Activated T-cell treated with anti-CD3 and anti-CD28 coated beads, Interleukin-2, amount 50 U/mL, for 48 hours (primary cell): ENCODE data around the gene RBM47.
"Not testable (repeated sequence)": the region's sequence is repeated elsewhere in the genome, so short reads cannot be mapped to it uniquely, and the experiment has no call there.

Source experiments
- DNase-seq, 2 experiments: peaks; one replicate each; pipeline ENCODE4 v3.0.0-alpha.2; 2020

RBM47 gene

DNA sequence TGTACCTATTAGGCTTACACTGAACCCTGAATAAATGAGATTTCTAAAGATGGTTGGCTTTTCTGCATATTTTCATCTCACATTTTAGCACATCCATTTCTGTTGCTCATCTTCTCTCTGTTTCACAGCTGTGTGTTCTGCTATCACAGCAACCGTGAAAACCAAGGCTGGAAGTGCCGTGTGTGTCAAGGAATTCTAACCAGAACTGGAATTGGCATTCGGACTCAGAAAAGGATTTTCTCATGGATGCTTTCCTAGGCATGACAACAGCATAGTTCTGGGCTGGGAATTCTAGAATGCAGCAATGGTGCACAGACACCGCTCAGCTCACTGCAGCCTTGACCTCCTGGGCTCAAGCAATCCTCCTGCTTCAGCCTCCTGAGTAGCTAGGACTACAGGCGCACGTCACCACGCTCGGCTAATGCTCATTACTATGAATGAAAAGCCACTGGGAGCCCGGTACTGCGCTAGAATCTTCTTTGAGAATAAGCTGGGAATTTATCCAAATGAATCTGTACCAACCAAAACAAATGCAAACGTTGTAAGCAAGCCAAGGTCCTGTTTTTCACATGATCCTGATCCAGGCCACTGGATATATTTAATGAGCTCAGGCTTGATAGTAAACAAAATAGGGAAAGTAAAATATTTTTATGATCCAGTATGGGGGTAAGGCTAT, 105.2 kb downstream of the RBM47 start:
- no peak for DNase-seq

DNA sequence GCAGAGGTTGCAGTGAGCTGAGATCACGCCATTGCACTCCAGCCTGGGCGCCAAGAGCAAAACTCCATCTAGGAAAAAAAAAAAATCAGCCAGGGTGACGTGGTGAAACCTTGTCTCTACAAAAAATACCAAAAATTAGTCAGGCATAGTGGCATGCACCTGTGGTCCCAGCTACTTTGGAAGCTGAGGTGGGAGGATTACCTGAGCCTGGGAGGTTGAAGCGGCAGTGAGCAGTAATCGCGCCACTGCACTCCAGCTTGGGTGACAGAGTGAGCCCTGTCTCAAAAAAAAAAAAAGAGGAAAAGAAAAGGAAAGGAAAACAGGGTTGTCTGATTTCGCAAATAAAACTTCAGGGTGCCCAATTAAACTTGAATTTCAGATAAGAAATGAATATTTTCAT, 106.1 kb downstream of the RBM47 start:
- no peak for DNase-seq

DNA sequence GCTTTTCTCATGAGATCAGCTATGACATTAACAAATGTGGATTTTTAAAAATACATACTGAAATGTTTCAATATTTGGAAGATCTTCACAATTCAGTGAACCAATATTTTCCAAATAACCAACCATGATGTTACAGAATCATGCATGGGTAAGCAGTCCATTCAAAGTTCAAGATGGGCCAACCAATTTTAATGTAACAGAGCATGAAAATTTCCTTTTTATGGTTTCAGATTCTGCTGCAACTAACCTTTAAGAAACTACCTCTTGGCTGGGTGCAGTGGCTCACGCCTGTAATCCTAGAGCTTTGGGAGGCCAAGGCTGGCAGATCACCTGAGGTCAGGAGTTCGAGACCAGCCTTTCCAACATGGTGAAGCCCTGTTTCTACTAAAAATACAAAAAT, 107.7 kb downstream of the RBM47 start:
- DNase-seq = no peak

DNA sequence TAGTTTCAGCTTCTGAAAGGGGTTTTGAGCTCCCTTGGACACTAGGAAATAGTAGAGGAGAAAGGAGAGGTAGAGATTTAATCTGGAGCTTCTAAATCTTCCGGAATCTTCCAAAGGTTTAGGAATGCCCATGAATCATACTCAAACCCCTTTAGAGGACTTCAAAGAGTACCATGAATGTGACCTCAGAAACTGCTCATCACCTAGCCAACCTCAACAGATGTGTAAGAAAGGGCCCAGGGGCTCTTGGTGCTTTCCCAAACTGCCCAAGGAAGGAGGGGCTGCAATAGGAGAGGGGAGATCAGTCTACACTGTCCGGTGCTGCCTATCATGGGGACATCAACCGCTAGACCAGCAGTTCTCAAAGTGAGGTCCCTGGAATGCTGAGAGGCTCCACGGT, 109.1 kb downstream of the RBM47 start:
- DNase-seq = no peak

DNA sequence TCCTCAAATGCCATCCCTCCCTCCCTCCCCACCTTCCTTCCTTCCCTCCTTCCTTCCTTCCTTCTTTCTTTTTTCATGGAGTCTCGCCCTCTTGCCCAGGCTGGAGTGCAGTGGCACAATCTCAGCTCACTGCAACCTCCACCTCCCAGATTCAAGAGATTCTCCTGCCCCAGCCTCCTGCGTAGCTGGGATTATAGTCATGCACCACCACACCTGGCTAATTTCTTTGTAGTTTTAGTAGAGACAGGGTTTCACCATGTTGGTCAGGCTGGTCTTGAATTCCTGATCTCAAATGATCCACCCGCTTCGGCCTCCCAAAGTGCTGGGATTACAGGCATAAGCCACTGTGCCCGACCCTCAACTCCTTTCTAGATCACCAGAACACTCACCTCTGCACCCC, 112.6 kb downstream of the RBM47 start:
- not testable (repeated sequence) for DNase-seq

DNA sequence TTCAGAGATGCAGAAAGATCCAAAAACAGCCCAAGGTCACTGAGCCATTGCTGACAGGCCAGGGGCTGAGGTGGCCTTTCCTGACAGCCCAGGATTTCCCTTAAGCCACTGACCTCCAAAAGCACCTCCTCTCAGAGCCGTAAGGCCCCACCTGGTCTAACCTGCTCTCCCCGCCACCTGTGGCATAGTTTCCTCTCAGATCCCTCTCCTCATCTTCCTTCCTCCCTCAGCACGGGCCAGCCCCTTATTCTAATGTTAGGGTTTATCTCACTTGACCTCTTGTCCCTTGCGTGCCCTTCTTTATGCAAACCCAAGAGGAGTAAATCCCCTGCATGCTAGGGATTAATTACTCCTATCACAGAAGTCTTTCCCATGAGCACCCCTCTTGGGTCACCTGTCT, 113.0 kb downstream of the RBM47 start:
- DNase-seq = no peak

DNA sequence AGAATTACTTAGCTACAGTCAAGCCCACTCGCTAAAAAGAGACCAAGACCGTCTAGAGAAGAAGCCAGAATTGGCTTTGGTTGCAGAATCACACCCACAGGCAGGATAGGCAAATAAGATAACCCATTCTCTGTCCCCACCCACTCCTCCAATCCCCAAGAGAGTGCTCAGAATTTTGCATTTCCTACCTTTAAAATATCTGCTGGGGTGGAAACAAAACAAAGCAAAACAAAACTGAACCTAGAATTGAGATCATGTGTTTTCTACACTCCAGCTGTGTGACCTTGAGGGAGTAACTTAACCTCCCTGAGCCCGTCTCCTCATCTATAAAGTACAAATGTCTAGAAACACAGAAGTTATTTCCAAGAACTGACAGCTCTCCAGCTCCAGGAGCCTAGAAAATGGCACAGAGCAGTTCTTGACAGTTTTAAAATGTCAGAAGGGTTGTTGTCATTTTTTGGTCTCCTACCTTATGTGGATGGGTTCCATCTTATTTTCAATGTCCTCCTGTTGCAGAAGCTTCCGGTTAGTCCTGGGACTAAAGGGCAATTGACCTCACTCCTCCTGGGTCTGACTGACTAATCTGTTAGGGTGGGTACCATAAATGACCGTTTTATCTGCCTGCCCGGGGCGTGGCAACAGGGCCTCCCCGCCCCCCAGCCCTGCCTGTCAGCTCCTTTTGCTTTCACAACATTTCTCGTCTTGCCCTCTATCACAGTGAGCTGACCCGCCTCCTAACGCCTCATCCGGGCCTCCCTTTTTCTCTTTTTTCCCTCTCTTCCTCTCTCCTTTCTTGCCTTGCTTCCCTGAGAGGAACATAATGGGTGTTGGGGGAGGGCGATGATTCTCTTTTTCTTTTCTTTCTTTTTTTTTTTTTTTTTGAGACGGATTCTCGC, 114.0 kb downstream of the RBM47 start:
- DNase-seq = no peak

DNA sequence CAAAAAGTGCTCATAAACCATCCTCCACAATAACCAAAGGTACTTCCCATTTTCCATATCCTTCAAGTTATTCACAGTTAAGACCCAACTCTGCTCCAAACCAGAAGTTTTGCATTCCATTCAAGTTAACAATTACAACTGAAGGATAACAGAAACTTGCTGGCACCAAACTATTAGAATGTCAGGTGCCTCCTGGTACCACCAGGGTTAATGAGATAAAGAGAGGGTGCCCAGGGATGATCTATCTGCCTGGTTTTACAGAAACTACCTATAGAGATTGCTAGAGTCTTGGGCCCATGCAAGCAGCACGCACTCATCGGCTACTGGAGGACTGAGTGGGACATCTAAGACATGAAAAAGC, 114.6 kb downstream of the RBM47 start:
- no peak for DNase-seq

DNA sequence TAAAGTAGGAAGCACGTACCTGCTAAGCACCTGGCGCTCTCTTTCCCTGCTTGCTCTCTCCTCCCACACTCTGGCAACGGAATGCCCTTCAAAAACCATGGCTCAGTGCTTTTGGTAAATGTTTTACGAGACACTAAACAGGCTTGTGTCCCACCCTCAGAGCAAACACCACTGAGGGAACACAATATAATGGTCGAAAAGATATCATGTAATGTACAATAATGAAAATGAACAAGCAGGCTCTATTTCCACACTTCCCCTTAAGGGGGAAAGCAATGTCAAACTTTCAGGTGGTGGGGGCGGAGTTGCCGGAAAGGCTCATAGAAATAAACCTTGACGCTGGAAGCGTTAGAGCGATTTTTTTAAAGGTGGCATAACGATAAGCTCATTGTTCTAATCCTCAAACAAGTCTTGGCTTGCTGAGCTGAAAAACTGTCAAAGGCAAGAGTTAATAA, 115.1 kb downstream of the RBM47 start:
- DNase-seq = no peak

DNA sequence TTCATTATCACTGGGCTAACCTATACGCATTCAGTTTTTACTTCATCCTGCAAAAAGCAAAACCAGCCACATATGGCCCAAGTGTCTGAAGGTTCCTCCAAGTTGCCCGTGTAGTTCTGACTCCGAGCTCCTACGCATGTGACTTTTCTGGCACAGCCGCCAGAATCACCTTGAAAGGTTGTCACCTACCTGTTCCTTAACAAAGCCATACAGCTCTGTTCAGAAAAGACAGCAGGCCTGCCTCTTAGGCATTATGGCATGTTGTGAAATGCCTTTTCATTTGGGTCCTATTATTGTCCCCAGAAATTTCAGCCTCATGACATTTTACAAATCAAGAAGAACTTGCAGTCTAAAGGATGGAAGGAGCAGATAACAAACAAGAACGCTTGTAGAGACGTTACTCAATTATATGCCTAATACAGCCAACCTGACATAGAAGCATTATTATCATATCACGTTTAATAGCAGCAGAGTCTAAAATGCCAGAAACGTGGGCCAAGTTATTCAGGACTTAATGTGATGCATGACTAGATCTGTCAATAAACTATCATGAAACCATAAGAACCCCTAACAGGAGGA, 118.5 kb downstream of the RBM47 start:
- DNase-seq = no peak

DNA sequence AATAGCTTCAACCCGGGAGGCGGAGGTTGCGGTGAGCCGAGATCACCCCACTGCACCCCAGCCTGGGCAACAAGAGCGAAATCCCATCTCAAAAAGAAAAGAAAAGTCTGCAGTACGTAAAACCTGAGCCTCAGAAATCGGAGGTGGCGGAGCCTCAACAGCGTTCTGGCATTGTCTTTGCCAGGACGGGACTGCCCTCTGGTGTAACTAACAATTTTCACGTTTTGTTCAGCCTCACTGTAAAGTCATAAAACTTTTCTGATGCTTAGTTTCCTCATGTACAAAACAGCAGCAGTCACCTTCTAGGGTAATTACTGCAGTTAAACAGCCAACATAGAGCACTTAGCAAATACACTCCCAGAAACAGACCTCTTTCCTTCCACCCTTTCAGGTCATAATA, 121.7 kb downstream of the RBM47 start:
- DNase-seq = no peak

DNA sequence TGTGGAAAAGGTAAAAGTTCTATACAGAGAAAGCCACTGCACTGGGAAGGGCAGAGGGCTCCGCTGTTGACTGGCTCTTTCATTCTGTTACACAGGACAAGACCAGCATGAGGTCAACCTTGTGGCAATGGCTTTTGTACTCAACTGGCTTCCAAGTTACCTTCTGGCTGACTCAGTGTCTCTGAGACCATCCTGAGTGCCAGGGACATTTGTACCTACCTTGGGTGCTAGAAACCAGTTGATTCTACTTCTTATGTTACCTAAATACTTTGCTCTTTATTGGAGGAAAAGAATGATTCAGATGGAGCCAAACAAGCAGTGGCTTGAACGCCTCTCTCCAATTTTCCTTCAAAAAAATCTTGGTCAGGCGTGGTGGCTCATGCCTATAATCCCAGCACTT, 123.2 kb downstream of the RBM47 start:
- DNase-seq = no peak

DNA sequence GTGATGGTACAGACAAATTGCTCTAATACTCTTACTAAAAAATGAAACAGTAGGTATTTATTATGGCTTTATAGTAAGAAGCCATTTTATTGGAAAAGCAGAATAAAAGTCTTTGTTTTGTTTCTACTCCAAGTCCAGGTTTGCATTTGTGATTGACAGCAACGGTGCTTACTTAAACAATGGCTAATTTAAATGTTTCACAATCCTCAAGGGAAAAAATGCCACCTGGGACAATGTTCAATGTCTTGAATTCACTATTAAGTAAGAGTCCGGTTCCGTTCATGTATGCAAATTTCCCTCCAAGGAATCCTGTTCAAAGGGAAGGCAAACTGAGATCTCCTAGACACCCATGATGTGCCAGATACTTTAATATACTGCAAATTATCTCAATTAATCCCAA, 123.6 kb downstream of the RBM47 start:
- no peak for DNase-seq

DNA sequence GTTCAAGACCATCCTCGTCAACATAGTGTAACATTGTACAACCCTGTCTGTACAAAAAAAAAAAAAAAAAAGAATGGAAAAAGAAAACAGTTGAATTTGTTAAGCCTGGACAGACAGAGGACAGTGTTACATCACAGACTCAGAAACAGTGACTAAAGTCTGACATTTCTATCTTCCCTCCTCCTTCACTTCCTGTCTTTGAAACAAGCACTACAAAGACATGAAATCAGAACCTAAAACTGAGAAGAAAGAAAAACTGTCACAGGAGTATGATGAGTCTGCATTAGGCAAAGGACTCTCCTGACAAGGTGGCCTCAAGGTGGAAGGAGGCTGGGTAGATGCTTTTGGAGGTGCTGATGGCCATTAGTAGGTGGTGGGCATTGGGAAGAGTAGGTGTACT, 126.7 kb downstream of the RBM47 start:
- DNase-seq = no peak

DNA sequence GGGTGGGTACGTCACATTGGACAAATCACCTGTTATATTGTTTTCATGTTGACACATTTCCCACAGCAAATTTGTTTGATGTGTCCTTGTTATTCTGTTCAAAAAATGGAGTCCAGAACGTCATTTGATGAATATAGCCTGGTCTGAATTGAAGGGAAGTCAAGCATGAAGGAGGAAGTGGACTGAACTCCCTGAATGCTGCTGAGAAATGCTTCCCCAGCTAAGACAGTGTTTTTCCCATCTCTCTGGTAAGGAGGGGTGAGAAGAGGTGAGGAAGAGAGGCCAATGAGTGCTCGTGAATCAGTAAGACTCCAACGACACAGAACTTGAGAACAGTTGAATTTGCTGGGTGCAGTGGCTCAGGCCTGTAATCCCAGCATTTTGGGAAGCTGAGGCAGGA, 127.4 kb downstream of the RBM47 start:
- no peak for DNase-seq

DNA sequence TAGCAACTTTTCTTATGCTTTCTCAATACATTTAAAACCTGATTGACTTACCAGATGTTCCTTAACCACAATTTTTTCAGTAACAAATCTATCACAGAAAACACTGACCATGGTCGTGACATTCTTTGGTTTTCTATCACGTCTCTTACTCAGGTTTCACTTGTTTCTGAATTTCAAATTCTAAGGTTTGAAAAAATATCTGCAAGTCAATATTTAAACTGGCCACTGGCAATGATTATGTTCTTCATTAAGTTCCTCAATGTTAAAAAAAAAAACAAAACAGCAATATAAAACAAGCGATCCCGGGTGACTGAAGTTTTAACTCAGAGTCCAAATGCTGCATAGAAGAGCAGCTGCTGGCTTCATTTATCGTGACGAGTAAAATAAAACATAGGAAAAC, 128.9 kb downstream of the RBM47 start:
- DNase-seq = no peak

DNA sequence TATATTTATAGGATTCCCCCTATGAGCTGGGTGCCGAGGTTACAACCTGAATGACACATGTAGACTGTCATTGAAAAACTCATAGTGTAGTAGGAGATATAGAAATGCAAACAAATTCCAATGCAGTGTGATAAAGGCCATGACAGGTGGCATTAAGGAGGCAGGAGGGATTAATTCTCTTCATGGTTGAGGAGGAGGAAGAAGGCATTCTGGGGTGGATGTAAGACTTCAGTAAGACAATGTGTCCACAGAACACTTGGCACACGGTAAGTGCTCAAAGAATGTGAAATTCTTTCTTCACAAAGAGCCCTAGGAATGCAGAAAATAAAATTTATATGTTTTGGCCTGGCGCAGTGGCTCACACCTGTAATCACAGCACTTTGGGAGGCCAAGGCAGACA, 136.5 kb downstream of the RBM47 start:
- DNase-seq = no peak

DNA sequence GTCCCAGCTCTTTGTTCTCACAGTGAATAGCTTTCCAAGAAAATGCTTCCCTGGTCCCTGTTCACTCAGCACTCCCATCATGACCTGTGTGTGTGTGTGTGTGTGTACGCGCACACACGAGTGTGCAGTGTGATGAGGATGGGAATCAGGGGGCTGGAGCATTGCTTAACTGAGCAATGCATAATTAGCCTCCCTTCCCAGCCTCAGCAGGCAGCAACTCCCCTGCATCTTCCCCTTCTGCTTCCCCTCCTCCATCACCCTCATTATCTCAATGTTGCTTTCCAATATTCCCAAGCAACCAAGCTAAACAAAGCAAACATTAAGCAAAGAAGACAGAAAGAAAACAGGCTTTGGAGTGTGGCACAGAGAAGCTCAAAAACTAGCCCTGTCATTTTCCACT, 137.0 kb downstream of the RBM47 start:
- no peak for DNase-seq

DNA sequence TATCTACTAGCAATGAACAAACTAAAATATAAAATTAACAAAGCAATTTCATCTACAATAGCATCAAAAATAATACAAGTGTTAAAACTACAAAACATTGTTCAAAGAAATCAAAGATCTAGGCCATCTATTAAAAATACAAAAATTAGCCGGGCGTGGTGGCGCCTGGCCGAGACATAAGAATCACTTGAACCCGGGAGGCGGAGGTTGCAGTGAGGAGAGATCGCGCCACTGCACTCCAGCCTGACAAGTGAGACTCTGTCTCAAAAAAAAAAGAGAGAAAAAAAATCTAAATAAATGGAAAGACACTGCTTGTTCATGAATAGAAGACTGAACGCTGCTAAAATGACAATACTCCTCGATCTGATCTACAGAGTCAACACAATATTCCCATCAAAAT, 139.2 kb downstream of the RBM47 start:
- DNase-seq = no peak

DNA sequence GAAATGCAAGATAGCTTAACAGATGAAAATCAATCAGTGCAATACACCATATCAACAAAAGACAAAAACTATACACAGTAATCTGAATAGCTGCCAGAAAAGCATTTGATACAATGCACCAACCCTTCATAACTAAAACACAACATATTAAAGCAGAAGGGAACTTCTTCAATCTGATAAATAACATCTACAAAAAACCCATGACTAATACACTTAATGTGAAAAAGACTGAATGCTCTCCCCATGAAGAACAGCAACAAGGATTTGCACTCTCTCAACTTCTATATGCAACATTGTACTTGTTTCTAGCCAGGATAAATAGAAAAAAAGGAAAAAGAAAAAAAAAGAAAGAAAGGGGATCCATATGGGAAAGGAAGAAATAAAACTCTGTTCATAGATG, 139.7 kb downstream of the RBM47 start:
- DNase-seq = no peak

DNA sequence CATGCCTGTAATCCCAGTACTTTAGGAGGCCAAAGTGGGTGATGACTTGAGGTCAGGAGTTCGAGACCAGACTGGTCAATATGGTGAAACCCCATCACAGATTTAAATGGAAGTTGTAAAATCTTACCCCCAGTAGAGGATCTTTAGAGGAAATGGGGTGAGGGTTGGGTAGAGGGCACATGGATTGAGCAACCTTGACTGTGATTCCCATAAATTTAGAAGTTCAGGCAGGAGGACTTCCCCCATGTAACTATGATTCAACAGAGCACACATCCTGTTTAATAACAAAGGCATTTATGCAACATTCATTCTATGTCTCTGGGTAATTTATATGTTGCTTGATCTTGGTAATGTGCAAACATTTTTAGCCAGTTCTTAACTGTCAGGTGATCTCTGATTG, 143.1 kb downstream of the RBM47 start:
- no peak for DNase-seq

DNA sequence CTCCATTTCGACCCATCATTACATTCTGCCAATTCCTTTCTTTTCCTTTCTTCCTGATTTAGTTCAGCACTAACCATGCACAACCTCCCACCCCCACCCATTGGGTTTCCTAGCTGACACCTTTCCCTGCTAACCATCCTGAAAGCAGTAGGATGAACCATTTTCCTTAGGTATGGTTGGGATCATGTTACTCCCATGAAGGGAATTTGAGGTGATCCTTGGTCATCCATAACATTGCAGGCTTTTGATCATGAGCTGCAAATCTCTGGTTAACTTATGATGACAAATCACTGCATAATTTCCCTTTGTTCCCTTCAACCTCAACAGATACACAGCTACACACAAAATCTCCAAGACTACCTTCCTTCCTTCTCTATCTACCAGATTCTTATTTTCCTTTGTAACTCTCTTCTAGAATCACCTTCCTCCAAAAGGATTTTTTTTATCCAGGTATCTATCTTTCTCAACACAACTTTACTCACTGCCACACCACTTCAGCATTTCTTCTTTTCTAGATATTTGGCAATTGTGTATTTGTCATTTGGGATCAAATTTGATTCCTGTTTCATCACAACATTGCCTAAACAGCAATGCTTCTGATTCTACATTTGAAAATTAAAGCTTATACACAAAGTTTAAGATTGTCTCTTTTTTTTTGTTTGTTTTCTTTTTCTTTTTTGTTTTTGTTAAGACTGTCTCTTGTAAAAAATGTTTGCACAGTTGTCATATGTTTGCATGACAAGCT, 145.1 kb downstream of the RBM47 start:
- no peak for DNase-seq

DNA sequence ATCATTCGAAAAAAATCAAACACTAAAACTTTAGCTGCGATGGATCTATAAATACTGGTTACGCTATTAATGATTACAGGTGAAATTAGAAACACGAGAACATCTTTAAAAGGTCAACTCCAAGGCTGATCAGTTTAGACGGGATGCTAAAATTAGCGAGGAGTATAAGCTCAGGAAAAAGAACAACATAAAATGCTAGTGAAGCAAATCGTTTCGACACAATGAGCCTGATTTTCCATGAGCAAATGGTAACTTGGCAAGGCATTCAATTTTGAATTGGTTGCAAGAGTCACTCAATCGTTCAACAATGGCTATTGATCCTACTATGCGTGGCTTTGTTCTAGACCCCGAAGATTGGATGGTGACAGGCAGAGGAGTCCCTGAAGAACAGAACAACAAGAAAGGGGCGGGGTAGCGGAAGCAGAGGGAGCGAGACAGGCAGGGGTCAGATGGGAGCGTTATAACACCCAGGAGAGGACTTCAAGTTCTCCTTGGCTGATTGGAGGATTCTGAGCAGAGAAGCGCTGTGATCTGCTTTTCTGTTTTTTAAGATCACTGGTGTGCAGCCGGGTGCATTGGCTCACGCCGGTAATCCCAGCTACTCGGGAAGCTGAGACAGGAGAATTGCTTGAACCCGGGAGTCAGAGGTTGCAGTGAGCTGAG, 146.5 kb downstream of the RBM47 start:
- DNase-seq = no peak
